GM19035 (cell line): ENCODE measurements around the gene GBP5.
"Not testable (repeated sequence)": the region's sequence is repeated elsewhere in the genome, so short reads cannot be mapped to it uniquely, and the experiment has no call there.

Experiments used
- ATAC-seq: cut with Tn5 transposase; IDR thresholded peaks from one replicate; pipeline ENCODE4 v1.9.1; 2021; ENCODE audit not compliant: unreplicated experiment

GBP5 gene

DNA sequence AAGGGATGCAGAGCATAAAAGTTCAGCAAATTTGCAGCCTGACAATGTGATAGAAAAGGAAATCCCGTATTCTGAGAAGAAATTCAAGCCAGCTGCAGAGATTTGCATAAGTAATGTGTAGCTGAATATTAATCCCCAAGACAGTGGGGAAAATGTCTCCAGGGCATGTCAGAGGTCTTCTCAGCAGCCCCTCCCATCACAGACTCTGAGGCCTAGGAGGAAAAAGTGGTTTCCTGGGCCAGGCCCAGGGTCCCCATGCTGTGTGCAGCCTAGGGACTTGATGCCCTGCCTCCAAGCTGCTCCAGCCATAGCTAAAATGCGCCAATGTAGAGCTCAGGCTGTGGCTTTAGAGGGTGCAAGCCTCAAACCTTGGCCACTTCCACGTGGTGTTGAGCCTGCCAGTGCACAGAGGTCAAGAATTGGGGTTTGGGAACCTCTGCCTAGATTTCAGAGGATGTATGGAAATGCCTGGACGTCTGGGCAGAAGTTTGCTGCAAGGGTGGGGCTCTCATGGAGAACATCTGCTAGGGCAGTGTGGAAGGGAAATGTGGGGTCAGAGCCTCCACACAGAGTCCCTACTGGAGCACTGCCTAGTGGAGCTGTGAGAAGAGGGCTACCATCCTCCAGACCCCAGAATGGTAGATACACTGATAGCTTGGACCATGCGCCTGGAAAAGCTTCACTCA, 11.6 kb upstream of the GBP5 start:
- not testable (repeated sequence) for ATAC-seq

- ATAC-seq = no peak
Observed at GRCh38 chr1:89280766-89281165, 8.1 kb upstream of the GBP5 start.

- no peak for ATAC-seq
Observed at GRCh38 chr1:89279011-89279466, 6.4 kb upstream of the GBP5 start.

DNA sequence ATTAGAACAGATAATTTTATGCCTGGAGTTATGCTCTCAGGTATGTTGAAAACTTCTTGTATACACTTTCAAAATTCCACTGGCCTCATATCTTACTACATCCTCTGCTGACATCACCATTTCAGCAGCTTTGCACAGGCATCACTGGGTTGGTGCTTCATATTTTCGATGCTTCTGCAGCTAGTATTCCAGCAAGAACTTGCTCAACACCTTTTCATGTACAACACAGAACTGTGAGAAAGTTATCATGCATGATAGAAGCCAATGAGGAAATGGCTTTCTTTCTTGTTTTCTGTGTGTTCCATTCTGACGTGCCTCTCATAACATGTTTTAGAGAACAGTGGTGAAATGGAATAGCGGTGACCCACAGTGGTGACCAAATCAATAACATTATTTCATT, 5.1 kb upstream of the GBP5 start:
- no peak for ATAC-seq

DNA sequence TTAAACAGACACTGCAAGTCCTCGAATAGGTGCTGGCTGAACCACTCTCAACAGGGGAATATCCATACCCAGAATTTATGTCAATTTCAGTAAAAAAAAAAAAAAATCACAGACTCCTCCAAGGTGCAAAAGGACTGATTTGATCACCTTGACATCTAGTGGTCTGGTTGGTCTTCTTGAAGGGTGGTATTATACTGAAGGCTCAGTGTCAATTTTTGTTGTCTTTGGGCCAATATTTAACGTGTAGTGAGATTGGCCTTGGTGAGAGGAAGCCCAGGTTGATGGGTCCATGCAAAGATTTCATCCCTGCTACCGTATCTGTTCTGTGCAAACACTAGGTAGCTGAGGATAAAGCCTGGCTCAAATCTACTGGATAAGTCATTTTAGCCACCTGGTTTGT, 4.0 kb upstream of the GBP5 start:
- no peak for ATAC-seq

GRCh38 chr1:89274411-89274857, 1.8 kb upstream of the GBP5 start:
- ATAC-seq = no peak

DNA sequence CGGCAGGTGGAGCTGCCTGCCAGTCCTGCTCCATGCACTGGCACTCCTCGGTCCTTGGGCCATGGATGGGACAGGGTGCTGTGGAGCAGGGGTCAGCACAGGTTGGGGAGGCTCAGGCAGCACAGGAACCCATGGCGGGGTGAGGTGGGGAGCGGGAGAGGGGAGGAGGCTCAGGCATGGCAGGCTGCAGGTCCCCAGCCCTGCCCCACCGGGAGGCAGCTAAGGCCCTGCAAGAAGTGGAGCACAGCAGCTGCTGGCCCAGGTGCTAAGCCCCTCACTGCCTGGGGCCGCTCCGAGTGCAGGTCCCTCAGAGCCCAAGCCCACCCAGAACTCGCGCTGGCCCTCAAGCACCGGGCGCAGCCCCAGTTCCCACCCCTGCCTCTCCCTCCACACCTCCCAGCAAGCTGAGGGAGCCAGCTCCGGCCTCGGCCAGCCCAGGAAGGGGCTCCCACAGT, 691 bp upstream of the GBP5 start:
- ATAC-seq = no peak

DNA sequence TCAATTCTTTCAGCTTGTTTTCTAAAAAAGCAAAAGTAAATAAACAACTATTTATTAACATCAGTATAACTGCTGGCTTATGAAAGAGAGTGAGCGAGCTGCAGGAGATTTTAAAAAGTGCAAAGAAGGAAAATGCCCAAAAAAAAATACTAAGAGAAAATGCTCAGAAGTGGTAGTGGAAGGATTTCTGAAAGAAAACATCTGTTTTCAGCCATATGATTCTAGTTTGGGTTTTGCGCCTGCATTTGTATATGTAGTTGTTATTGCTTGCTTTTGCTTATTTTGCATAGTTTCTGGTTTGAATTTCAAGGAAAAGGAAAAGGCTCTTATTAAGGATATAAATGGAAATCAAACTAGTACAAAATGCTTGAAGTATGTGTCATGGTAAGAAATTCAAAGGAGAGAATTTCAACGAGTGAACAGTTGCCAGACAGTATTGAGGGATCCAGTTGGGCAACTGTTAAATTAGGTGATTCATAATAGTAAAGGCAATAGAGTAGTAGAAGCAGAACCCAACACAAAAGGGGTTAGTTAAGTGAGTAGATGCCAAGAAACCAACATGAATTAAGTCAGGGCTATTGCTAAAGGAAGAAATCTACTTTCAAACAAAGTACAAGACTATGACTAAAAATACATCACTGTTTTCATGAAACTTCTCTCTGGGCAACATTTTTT, 1.2 kb downstream of the GBP5 start:
- ATAC-seq = no peak

GRCh38 chr1:89270423-89270822, 2.2 kb downstream of the GBP5 start:
- no peak for ATAC-seq

DNA sequence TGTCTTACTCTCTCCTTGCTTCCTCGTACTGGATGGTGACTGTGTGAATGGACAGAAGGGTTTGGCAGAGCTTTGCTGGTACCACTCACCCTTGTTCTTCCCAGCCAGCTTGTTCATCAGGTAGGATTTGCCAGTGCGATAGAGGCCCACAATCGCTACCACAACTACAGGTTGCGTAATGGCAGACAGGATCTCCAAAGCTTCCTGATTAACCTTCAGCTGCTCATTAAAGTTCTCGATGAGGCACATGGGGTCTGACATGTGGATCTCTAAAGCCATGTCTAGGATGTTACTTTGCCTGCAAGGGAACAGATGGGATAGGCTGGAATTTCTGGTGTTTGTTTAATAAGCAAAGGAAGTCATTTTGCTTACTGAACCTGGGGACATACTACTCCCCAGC, 3.4 kb downstream of the GBP5 start:
- no peak for ATAC-seq

GRCh38 chr1:89262643-89263042, 10.0 kb downstream of the GBP5 start:
- ATAC-seq = no peak

- no peak for ATAC-seq
Observed at GRCh38 chr1:89261926-89262515, 10.6 kb downstream of the GBP5 start.

DNA sequence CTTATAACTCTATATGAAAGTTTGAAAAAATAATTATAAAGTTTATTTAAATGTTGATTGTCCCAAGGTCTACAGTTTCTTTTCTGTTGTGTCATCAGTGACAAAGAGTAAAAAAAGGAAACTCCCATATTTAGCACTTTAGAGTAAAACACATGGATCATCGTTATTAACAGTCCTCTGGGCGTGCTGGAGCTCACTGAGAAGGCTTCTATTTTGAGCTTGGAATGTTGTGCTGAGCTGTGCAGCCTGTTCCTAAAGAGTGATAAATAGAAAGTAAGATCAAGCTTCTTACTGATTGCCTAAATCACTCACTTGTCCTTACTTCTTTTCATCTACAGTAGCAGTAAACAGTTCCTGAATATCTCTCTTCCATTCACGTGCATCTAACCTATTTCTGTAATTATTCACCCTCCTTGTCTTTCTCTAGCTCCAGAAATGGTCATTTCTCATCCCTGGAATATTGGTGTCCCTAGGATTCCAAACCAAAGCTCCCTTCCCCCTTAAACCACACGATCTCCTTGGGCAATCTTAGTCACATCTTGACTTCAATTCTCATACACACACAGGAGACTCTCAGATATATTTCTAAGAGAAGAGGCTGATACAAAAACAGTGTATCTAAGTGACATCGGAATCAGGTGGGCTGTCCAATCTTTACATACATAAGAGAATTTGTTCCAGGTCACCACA, 11.9 kb downstream of the GBP5 start:
- ATAC-seq = no peak

GRCh38 chr1:89260042-89260441, 12.6 kb downstream of the GBP5 start:
- ATAC-seq = no peak

- ATAC-seq = no peak
Observed at GRCh38 chr1:89259283-89259971, 13.2 kb downstream of the GBP5 start.

DNA sequence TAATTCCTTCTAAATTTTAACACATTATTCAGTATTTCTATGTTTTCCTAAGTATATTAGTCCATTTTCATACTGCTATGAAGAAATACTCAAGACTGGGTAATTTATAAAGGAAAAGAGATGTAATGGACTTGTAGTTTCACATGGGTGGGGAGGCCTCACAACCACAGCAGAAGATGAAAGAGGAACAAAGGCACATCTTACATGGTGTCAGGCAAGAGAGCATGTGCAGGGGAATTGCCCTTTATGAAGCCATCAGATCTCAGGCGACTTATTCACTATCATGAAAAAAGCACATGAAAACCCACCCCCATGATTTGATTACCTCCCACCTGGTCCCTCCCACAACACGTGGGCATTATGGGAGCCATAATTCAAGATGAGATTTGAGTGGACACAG, 15.6 kb downstream of the GBP5 start:
- ATAC-seq = no peak

DNA sequence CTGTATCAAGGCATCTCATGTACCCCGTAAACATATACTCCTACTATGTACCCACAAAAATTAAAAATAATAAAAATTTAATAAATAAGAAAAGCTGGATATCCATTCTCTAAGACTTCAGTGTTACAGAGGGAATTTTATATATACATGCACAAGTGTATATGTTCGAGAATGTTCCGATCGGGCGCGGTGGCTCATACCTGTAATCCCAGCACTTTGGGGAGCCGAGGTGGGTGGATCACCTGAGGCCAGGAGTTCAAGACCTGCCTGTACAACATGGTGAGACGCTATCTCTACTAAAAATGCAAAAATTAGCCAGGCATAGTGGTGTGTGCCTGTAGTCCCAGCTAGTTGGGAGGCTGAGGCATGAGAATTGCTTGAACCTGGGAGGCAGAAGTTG, 17.1 kb downstream of the GBP5 start:
- not testable (repeated sequence) for ATAC-seq

DNA sequence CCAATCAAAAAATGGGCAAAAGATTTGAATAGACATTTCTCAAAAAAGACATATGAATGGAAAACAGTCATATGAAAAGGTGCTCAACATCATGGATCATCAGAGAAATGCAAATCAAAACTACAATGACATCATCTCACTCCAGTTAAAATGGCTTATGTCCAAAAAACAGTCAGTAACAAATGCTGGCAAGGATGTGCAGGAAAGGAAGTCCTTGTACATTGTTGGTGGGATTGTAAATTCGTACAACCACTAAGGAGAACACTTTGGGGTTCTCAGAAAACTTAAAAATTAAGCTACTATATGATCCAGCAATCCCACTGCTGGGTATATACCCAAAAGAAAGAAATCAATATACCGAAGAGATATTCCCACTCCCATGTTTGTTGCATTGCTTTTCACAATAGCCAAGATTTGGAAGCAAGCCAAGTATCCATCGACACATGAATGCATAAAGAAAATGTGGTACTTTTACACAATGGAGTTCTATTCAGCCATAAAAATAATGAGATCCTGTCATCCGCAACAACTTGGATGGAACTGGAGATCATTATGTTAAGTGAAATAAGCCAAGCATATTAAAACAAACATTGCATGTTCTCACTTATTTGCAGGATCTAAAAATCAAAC, 17.9 kb downstream of the GBP5 start:
- ATAC-seq = no peak

GRCh38 chr1:89243046-89243445, 29.6 kb downstream of the GBP5 start:
- ATAC-seq = no peak
